K562 (cell line): Measurements from ENCODE around the gene SREBF1. TPM values are rescaled to one million over a fixed set of nuclear protein-coding genes. Genes with fewer than 3 reads are reported as not detected.

Experiments used
- CBFA2T2 ChIP-seq: fragments of 450-650 bp; conservative IDR thresholded peaks from 2 replicates; pipeline ENCODE4 v1.6.1; 2017; ENCODE audit warnings: mild to moderate bottlenecking
- CBFB ChIP-seq: sonication (generic); formaldehyde crosslinking; IDR thresholded peaks from 2 replicates; pipeline ENCODE4 v1.4.0; 2020; ENCODE audit warnings: mild to moderate bottlenecking, missing genetic modification reagents
- CGGBP1 ChIP-seq: fragments of 250-450 bp; sonication (Bioruptor Pico); IDR thresholded peaks from 2 replicates; pipeline ENCODE4 v1.9.0; 2021; ENCODE audit warnings: mild to moderate bottlenecking
- CREB3 ChIP-seq: fragments of 450-650 bp; conservative IDR thresholded peaks from 2 replicates; pipeline ENCODE4 v1.6.1; 2016; ENCODE audit warnings: missing genetic modification characterization, low read depth, mild to moderate bottlenecking, missing compliant biosample characterization, moderate library complexity
- DLX4 ChIP-seq: fragments of 250-450 bp; sonication (Bioruptor Pico); IDR thresholded peaks from 2 replicates; pipeline ENCODE4 v1.6.1; 2021; ENCODE audit warnings: mild to moderate bottlenecking
- GTF2F1 ChIP-seq: IDR thresholded peaks from 2 replicates; pipeline ENCODE4 v1.6.1; 2011; ENCODE audit warnings: low read depth, low read length, improper control_type of control experiment
- HMBOX1 ChIP-seq: sonication (generic); IDR thresholded peaks from 2 replicates; pipeline ENCODE4 v1.6.1; 2016
- MTF1 ChIP-seq: fragments of 250-450 bp; sonication (Bioruptor Pico); IDR thresholded peaks from 2 replicates; pipeline ENCODE4 v1.9.0; 2021; ENCODE audit warnings: moderate library complexity, mild to moderate bottlenecking, inconsistent platforms, borderline replicate concordance
- NFIC ChIP-seq: fragments of 450-650 bp; IDR thresholded peaks from 2 replicates; pipeline ENCODE4 v1.6.1; 2017; ENCODE audit warnings: mild to moderate bottlenecking, inconsistent platforms
- PHF21A ChIP-seq: fragments of 450-650 bp; IDR thresholded peaks from 2 replicates; pipeline ENCODE4 v1.6.1; 2017; ENCODE audit warnings: low read depth, borderline replicate concordance
- PKNOX1 ChIP-seq: fragments of 450-650 bp; IDR thresholded peaks from 2 replicates; pipeline ENCODE4 v1.6.1; 2016
- PRPF4 ChIP-seq: fragments of 200-400 bp; formaldehyde crosslinking; IDR thresholded peaks from one replicate; pipeline ENCODE4 v1.6.1; 2017; ENCODE audit warnings: low read length, low read depth, mild to moderate bottlenecking; ENCODE audit not compliant: insufficient read depth, poor library complexity, severe bottlenecking
- PTTG1 ChIP-seq: fragments of 450-650 bp; IDR thresholded peaks from 2 replicates; pipeline ENCODE4 v1.6.1; 2016; ENCODE audit warnings: low read depth, mild to moderate bottlenecking, missing genetic modification characterization, missing compliant biosample characterization
- PYGO2 ChIP-seq: fragments of 450-650 bp; IDR thresholded peaks from 2 replicates; pipeline ENCODE4 v1.6.1; 2016; ENCODE audit warnings: mild to moderate bottlenecking, missing genetic modification characterization, moderate library complexity, missing compliant biosample characterization
- SMARCA5 ChIP-seq: fragments of 450-650 bp; IDR thresholded peaks from 2 replicates; pipeline ENCODE4 v1.6.1; 2016
- SNRNP70 ChIP-seq: fragments of 200-400 bp; formaldehyde crosslinking; optimal IDR thresholded peaks from 2 replicates; pipeline ENCODE3; 2017; ENCODE audit warnings: low read depth, low read length
- THAP7 ChIP-seq: fragments of 250-450 bp; sonication (Bioruptor Pico); IDR thresholded peaks from 2 replicates; pipeline ENCODE4 v1.5.0; 2021
- THRA ChIP-seq: fragments of 450-650 bp; IDR thresholded peaks from 2 replicates; pipeline ENCODE4 v1.6.1; 2017; ENCODE audit warnings: mild to moderate bottlenecking, moderate library complexity
- ZBTB26 ChIP-seq: fragments of 450-650 bp; formaldehyde crosslinking; IDR thresholded peaks from 2 replicates; pipeline ENCODE4 v1.4.0; 2022; ENCODE audit warnings: missing genetic modification characterization
- ZFX ChIP-seq: sonication (generic); formaldehyde crosslinking; IDR thresholded peaks from 2 replicates; pipeline ENCODE4 v1.8.0; 2022; ENCODE audit warnings: mild to moderate bottlenecking, missing genetic modification reagents, moderate library complexity
- ZNF436 ChIP-seq: fragments of 250-450, 450-650 bp; sonication (Bioruptor Pico); formaldehyde crosslinking; IDR thresholded peaks from 2 replicates; pipeline ENCODE4 v1.7.0; 2020; ENCODE audit warnings: mild to moderate bottlenecking
- ZNF764 ChIP-seq: fragments of 250-450 bp; sonication (Bioruptor Pico); IDR thresholded peaks from 2 replicates; pipeline ENCODE4 v1.4.0; 2020; ENCODE audit warnings: low read depth, mild to moderate bottlenecking, moderate library complexity
- polyA plus RNA-seq, 8 experiments: library from polyadenylated mRNA; depleted of rRNA in 4 of 8; stranded (reverse) in 5 of 8; unstranded in 3 of 8; fragments of >200 nt; fragmentation: Nextera tagmentation in 2 of 8; fragmentation: Illumina TruSeq in 1 of 8; extraction: Ambion mirVana in 2 of 8; extraction: Trizol in 1 of 8; gene quantifications; 2 replicates each; pipeline versions ENCODE4 v1.2.1 to v1.2.3, GENCODE V29; 2011 to 2014; ENCODE audit warnings: inconsistent platforms in 1 of 8, missing spikeins in 1 of 8
- total RNA-seq, 7 experiments: library from RNA; depleted of rRNA in 6 of 7; stranded (reverse); fragments of >200 nt in 6 of 7; fragmentation: Illumina TruSeq in 2 of 7; extraction: Trizol in 2 of 7; gene quantifications; 2 replicates each; pipeline versions ENCODE4 v1.2.1 to v1.2.3, GENCODE V29; 2011 to 2021; ENCODE audit warnings: low replicate concordance in 1 of 7

SREBF1 gene
- total and polyA plus RNA-seq, 9 of the 15 experiments (the other 6 are each of a cell fraction or from before 2014, with no cell fraction given), result 1.6 to 169 (median 69.4) TPM

- peak; percentile 32; the same call in 1 of the 2 replicates for TF ChIP-seq PKNOX1
- TF ChIP-seq PTTG1, result no peak
- no peak for TF ChIP-seq ZBTB26 (CRISPR knock-in tag)
- peak; percentile 20 for TF ChIP-seq PRPF4
- no peak for TF ChIP-seq NFIC
- no peak for TF ChIP-seq PYGO2
- no peak for TF ChIP-seq CBFA2T2
- peak; percentile 92 for TF ChIP-seq ZNF436 (CRISPR knock-in tag)
- no peak for TF ChIP-seq THRA
- no peak for TF ChIP-seq CREB3
- no peak for TF ChIP-seq PHF21A
- TF ChIP-seq THAP7 (CRISPR knock-in tag), result no peak
- TF ChIP-seq CBFB (CRISPR knock-in tag), result 0 out of 2 replicates have a peak, but pooled peaks have one; percentile 10
- TF ChIP-seq CGGBP1 (CRISPR knock-in tag), result no peak
- no peak for TF ChIP-seq SNRNP70
- peak; percentile 65; the same call in 1 of the 2 replicates for TF ChIP-seq SMARCA5
- TF ChIP-seq MTF1 (CRISPR knock-in tag), result no peak
- TF ChIP-seq ZNF764 (CRISPR knock-in tag), result no peak
- TF ChIP-seq GTF2F1, result no peak
- peak; percentile 51 for TF ChIP-seq ZFX (CRISPR knock-in tag)
- TF ChIP-seq HMBOX1, result no peak
- no peak for TF ChIP-seq DLX4 (CRISPR knock-in tag)
Measured at GRCh38 chr17:17836818-17837379, at the start of gene SREBF1 (continued).
